Measurements from ENCODE around the gene TVP23C. TPM values are rescaled to one million over a fixed set of nuclear protein-coding genes. Genes with fewer than 3 reads are reported as not detected.
A peak's percentile ranks its signal among the peaks of the same experiment; 100 is the strongest.

Gene TVP23C
- polyA plus RNA-seq, 4 donors: 12.7 to 19.2 (median 14.2) TPM

DNA sequence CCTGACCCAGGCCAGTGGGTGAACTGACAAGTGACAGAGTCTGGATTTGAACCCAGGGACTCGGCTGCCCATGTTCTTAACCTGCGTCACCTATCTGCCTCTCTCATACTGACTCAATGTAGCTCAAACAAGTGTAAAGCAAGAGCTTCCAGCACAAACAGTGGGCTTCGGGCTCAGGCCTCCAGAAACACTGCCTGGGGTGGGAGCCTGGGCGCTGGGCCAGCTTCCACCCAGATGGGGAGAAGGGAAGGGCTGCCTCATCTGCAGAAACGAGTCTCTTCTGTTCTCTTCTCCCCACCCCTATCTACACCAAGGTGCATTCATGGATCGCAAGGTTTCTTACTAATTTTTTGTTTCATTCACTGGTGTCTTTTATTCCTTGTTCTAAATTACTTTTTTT lies 97.2 kb downstream of the TVP23C start:
- no peak for DNase-seq (ENCODE audit: low read depth in 4 of 4, low spot score in 3 of 4)

DNA sequence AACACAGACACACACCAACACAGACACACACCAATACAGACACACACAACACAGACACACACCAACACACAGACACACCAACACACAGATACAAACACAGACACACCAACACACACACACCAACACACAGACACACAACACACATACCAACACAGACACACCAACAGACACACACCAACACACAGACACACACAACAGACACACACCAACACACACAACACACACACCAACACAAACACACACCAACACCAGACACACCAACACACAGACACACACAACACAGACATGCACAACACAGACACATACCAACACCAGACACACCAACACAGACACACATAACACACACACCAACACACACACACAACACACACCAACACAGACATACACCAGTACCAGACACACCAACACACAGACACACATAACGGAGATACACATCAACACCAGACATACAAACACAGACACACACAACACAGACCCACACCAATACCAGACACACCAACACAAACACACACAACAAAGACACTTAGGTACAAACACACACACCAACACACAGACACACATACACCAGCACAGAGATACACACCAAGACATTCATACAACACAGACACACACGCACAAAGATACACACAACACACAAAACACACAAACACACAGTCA lies 98.1 kb downstream of the TVP23C start:
- no peak for DNase-seq (ENCODE audit: low read depth in 4 of 4, low spot score in 3 of 4)

- no peak for DNase-seq (ENCODE audit: low read depth in 4 of 4, low spot score in 3 of 4)
These were observed 98.9 kb downstream of the TVP23C start for GRCh38 chr17:15464231-15464985.

DNA sequence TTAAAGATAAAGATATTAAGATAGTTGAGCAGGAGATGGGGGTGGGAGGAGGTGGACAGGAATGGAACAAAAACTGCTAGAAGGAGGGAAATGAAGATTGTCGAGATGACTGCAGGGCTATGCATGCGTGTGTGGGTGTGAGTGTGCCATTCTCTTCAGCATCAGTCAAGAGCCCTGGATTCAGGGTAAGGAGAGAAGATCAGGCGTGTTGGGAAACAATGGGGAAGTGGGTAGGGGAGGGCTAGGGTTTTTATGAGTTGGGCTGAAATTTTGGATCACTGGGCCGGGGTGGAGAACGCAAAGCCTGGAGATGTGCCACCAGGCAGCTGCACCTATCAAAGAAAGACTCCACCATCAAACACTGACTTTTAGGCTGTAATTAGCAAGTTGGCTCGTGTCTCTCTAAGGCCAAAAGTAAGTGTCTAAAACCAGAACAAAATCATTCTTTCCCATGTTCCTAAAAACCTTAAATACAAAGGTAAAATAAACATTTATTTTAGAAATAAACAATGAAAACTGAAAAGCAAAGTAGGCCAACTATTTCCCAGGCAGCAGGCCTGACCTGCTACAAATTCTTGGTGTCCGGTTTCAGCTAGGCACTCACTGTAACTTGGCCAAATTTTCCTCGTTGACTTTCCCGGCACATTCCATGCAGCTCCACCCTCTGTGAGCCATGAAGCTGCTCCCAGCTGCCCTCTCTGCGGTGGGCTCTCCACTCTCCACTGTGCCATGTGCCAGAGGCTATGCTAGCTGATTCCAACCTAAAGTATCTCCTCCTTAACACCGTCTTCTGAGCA lies 100.1 kb downstream of the TVP23C start:
- DNase-seq (ENCODE audit: low read depth in 4 of 4, low spot score in 3 of 4): peak in 1 of 4 donors; percentile 55

GRCh38 chr17:15457723-15458094 lies 105.6 kb downstream of the TVP23C start:
- DNase-seq (ENCODE audit: low read depth in 4 of 4, low spot score in 3 of 4): no peak

GRCh38 chr17:15456972-15457722 lies 106.1 kb downstream of the TVP23C start:
- DNase-seq (ENCODE audit: low read depth in 4 of 4, low spot score in 3 of 4): no peak

DNA sequence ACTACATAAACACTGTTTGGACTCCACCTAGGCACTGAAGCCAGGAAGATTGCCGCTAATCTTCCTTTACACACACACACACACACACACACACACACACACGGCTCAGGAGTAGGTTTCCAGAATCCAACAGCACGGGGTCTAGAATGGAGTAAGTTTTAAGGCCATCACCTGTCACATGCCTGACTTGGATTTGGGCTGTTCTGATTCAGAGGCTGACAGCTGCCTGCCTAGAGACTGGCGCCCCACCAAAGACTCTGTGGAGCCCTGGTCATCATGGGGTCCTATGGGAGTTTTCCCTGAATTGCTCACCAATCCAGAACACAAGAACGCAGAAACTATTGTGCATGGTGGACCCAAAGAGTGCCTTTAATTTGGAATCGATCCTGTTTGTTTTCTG lies 106.8 kb downstream of the TVP23C start:
- DNase-seq (ENCODE audit: low read depth in 4 of 4, low spot score in 3 of 4): no peak

GRCh38 chr17:15454346-15454745 lies 108.9 kb downstream of the TVP23C start:
- no peak for DNase-seq (ENCODE audit: low read depth in 4 of 4, low spot score in 3 of 4)

DNA sequence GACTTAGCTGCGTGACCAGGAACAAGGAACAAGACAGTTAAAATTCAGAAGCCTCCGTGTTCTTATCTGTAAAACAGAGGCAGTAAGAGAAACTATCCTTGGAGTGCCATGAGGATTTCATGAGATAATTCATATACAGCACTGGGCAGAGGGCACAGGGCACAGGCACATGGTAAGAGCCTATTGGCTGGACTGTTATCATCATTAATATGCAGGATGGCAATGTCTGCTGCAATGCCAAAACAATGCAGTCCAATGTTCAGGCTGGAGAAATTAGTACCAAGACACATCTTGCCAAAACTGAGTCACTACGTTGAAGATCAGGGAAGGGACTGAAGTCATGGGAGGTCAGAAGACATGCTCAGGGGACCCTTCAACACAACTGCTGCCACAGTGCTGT lies 109.5 kb downstream of the TVP23C start:
- DNase-seq (ENCODE audit: low read depth in 4 of 4, low spot score in 3 of 4): no peak

DNA sequence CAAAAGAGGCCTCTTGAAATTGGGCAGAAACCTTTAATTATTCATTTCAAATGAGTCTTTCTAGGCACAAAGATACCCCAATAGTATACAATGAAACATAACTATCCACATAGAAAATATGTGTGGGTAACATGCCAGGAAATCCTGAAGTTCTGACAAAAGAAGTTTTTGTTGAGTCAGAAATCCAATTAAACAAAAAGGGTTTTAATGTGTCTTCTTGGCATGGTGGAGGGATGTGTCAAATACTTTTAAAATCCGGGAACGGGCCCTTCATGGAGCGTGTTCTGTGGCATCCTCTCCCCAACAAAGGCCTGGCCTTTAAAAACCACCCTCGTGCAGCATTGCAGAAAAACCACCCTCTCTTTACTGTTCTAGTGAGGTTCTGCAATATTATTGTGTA lies 110.0 kb downstream of the TVP23C start:
- no peak for DNase-seq (ENCODE audit: low read depth in 4 of 4, low spot score in 3 of 4)

DNA sequence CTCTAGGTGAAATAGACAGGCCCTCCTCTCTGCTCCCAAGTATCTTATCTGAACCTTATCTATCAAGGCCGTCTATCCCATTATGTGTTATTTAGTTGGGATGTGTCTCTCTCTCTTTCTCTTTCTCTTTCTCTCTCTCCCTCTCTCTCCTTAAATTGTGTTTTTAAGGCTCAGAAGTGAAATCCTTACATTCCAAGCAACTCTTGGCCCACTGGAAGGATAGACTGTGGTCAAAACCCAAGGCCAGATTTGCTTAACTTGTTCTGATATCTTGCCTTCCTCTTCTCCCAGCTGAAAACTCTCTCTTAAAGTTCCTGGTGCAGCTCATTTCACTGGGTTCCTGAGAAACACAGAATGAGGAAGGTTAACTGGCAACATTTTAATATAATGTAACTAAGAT lies 110.5 kb downstream of the TVP23C start:
- DNase-seq (ENCODE audit: low read depth in 4 of 4, low spot score in 3 of 4): no peak

Other genes starting within 250 kb of the TVP23C start
- 1 to 10 TPM; 1.2 to 1.6 (median 1.2) TPM for gene TEKT3, start 221.9 kb downstream of the TVP23C start, polyA plus RNA-seq (ENCODE audit: insufficient read length in 4 of 4)
- 1 to 10 TPM; 2.6 to 3.9 (median 3.8) TPM for gene CDRT4, start 95.9 kb downstream of the TVP23C start, polyA plus RNA-seq (ENCODE audit: insufficient read length in 4 of 4)
- 1 to 10 TPM in 1 of 4 donors, under 1 TPM in 3; 0.67 to 1.4 (median 0.96) TPM for gene FBXW10B, start 56.2 kb upstream of the TVP23C start, polyA plus RNA-seq (ENCODE audit: insufficient read length in 4 of 4)
- 10 to 100 TPM; 22.3 to 25.7 (median 24.8) TPM for gene TRIM16, start 120.8 kb upstream of the TVP23C start, polyA plus RNA-seq (ENCODE audit: insufficient read length in 4 of 4)
- gene ZNF286A, start 136.3 kb upstream of the TVP23C start, polyA plus RNA-seq (ENCODE audit: insufficient read length in 4 of 4): 10 to 100 TPM; 36.5 to 42.8 (median 41.3) TPM
- gene TBC1D26, start 168.8 kb upstream of the TVP23C start, polyA plus RNA-seq (ENCODE audit: insufficient read length in 4 of 4): under 1 TPM; 0.40 to 0.77 (median 0.63) TPM

All from right renal pelvis (tissue), 4 donors.